Activated CD4-positive, alpha-beta T cell treated with anti-CD3 and anti-CD28 coated beads for 36 hours (primary cell): Measurements from ENCODE around the gene SAP30BP. TPM values are rescaled to one million over a fixed set of nuclear protein-coding genes. Genes with fewer than 3 reads are reported as not detected.
A peak's percentile ranks its signal among the peaks of the same experiment; 100 is the strongest.

Experiments used
- ATAC-seq: fragments of 200-7000 bp; cut with Tn5 transposase; one replicate; pipeline ENCODE4 v1.10.0; 2021; ENCODE audit warnings: mild to moderate bottlenecking, moderate library complexity
- CTCF ChIA-PET: fragments of 350-600 bp; sonication (Branson Sonifier 250); formaldehyde crosslinking; loops from one replicate; lab custom pipeline; 2021; ENCODE audit warnings: antibody characterized with exemption; lab: Charles Lee
- POLR2A ChIA-PET: fragments of 350-600 bp; sonication (Branson Sonifier 250); formaldehyde crosslinking; loops from one replicate; lab custom pipeline; 2021; ENCODE audit warnings: antibody characterized with exemption, inconsistent platforms; lab: Charles Lee
- DNase-seq: peaks from one replicate; pipeline ENCODE4 v3.0.0-alpha.2; 2020
- H3K27ac Mint-ChIP-seq: one replicate; pipeline ENCODE4 v1.8.0; 2021; ENCODE audit warnings: mixed read lengths
- H3K27me3 Mint-ChIP-seq: one replicate; pipeline ENCODE4 v1.8.0; 2021; ENCODE audit warnings: mixed read lengths
- H3K36me3 Mint-ChIP-seq: one replicate; pipeline ENCODE4 v1.8.0; 2021; ENCODE audit warnings: low read depth, mixed read lengths
- H3K4me1 Mint-ChIP-seq: one replicate; pipeline ENCODE4 v1.8.0; 2021; ENCODE audit warnings: mixed read lengths
- H3K4me3 Mint-ChIP-seq: one replicate; pipeline ENCODE4 v1.8.0; 2021; ENCODE audit warnings: mild to moderate bottlenecking, moderate library complexity, mixed read lengths
- H3K9me3 Mint-ChIP-seq: one replicate; pipeline ENCODE4 v1.8.0; 2021; ENCODE audit warnings: low read depth, mixed read lengths
- intact Hi-C, 2 experiments: fragments of 100-400 bp; cut with DNase I in 1 of 2; cut with micrococcal nuclease in 1 of 2; formaldehyde crosslinking; loops; one replicate each; pipeline versions ENCODE4 v1.14.2 to v1.15.1; 2022 to 2024; cut with DNase I, micrococcal nuclease
- total RNA-seq, 2 experiments: library from RNA; stranded (reverse); gene quantifications; one replicate each; pipeline ENCODE4 v1.2.3, GENCODE V29; 2021

SAP30BP gene
- total RNA-seq, 2 experiments from 2014 or later: 87.8 to 100.0 TPM

DNA sequence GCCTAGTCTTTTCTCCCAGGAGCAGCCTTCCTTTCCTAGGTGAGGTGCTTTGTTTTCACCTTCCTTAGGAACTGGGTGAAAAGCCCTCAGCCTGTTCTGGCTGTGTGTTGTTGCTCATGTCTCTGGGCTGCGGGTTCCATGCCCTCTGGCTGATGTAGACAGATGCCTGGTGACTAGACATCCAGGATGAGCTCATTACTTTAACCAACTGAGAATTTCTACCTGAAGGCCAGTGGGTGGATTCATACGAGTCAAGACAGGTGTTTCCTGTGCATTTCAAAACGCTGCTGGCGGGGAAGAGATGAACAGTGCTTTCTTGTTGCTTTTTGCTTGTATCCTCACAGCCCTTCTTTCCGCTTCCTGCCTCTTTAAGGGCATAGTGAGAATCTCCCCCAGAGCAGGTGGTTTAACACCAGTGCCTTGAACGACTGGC lies 22.3 kb downstream of the SAP30BP start:
- peaks cover 28% of the 10 kb centered on the region for H3K36me3 Mint-ChIP-seq
- no peaks in the 10 kb centered on the region for H3K9me3 Mint-ChIP-seq
- H3K27me3 Mint-ChIP-seq: no peaks in the 10 kb centered on the region
- intact Hi-C loops: no loop called here
- DNase-seq (peak; percentile 68), ATAC-seq (peak; percentile 80)
- peak overlapping the region; percentile 90 for H3K27ac Mint-ChIP-seq
- CTCF ChIA-PET: interaction anchor here (0.8 to 3.4 kb wide), 5 partner anchors 36 to 583 kb away, joined by 3 to 26 read pairs (median 4); no protein-coding TSS in a partner anchor
- no peak overlapping the region for H3K4me3 Mint-ChIP-seq
- H3K4me1 Mint-ChIP-seq: peaks cover 66% of the 10 kb centered on the region
- POLR2A ChIA-PET: interaction anchor here (0.9 to 1.2 kb wide), 2 partner anchors 17 to 517 kb away, joined by 3 to 4 read pairs; no protein-coding TSS in a partner anchor

DNA sequence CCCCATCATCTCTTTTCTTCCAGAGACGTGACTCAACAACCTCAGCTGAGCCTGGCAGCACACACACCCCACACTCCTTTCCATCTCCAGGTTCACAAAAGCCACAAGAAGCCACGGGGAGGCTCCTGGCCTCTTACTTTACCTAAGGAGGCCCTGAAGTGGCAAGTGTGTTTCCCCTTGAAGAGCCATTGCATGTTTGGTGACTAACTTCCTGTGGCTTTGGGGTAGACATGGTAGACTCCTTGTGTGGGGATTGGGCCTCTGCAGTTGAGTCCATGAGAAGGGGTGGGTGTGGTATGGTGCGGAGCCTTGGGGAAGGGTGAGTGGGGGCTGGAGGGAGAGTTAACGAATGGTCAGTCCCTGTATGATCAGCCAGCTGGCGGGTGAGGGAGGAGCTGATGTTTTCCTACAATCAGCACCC lies 24.2 kb downstream of the SAP30BP start:
- Mint-ChIP-seq H3K9me3 (no peaks in the 10 kb centered on the region), H3K4me1 (peaks cover 56% of the 10 kb centered on the region), H3K4me3 (no peak overlapping the region), H3K27me3 (no peaks in the 10 kb centered on the region), H3K27ac (peak overlapping the region; percentile 62), H3K36me3 (peaks cover 24% of the 10 kb centered on the region)
- CTCF ChIA-PET: interaction anchor here (0.8 to 1.4 kb wide), 5 partner anchors 16 to 155 kb away, joined by 3 to 6 read pairs (median 4); no protein-coding TSS in a partner anchor
- ATAC-seq (peak; percentile 72), DNase-seq (peak; percentile 77)
- intact Hi-C loops: loop anchor here in 1 of 2 experiments (5.0 kb wide), 1 partner anchor 139 kb away; no protein-coding TSS in a partner anchor
- POLR2A ChIA-PET: interaction anchor here (0.9 kb wide), 1 partner anchor 60 kb away, joined by 3 read pairs; no protein-coding TSS in a partner anchor

- Mint-ChIP-seq H3K27me3 (no peaks in the 10 kb centered on the region), H3K27ac (peak overlapping the region; percentile 62), H3K36me3 (peaks cover 22% of the 10 kb centered on the region), H3K4me1 (peaks cover 50% of the 10 kb centered on the region), H3K4me3 (no peak overlapping the region), H3K9me3 (no peaks in the 10 kb centered on the region)
- ATAC-seq (peak; percentile 27), DNase-seq (no peak)
- POLR2A ChIA-PET: interaction anchor here (0.9 kb wide), 1 partner anchor 59 kb away, joined by 3 read pairs; no protein-coding TSS in a partner anchor
- CTCF ChIA-PET: interaction anchor here (0.9 to 1.5 kb wide), 2 partner anchors 17 to 68 kb away, joined by 3 to 8 read pairs; no protein-coding TSS in a partner anchor
- intact Hi-C loops: loop anchor here in 1 of 2 experiments (5.0 kb wide), 1 partner anchor 140 kb away; no protein-coding TSS in a partner anchor
Measured at GRCh38 chr17:75691801-75692626, 24.9 kb downstream of the SAP30BP start.

DNA sequence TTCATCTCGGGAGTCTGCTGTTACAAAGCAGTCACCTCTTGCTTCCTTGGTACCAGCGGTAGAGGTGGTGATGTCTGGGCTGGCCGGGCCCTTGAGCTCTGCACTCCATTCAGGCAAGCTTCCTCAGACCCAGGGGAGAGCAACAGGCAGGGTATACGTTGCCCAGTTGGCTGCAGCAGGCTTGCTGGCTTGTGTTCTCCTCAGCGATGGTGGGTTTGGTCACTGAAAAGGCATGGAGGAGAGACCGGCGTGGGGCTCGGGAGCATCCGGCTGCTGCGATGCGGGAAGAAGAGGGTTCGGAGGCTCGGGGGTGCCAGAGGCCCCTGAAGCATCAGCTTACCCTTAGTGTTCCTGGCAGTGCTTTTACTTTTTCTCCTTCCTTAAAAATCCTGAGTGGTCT lies 25.8 kb downstream of the SAP30BP start:
- no peak overlapping the region for H3K27ac Mint-ChIP-seq
- CTCF ChIA-PET: interaction anchor here (0.7 to 1.5 kb wide), 3 partner anchors 18 to 55 kb away, joined by 4 to 8 read pairs (median 5); no protein-coding TSS in a partner anchor

GRCh38 chr17:75693500-75694481 lies 26.7 kb downstream of the SAP30BP start:
- Mint-ChIP-seq H3K27ac (no peak overlapping the region), H3K4me1 (peaks cover 35% of the 10 kb centered on the region), H3K4me3 (no peak overlapping the region), H3K27me3 (no peaks in the 10 kb centered on the region), H3K36me3 (peaks cover 14% of the 10 kb centered on the region), H3K9me3 (no peaks in the 10 kb centered on the region)
- no peak for DNase-seq
- CTCF ChIA-PET: interaction anchor here (0.7 to 1.5 kb wide), 4 partner anchors 14 to 54 kb away, joined by 3 to 8 read pairs (median 4); no protein-coding TSS in a partner anchor
- POLR2A ChIA-PET: interaction anchor here (0.7 kb wide), 1 partner anchor 17 kb away, joined by 3 read pairs; no protein-coding TSS in a partner anchor
- no peak for ATAC-seq
- intact Hi-C loops: loop anchor here in 1 of 2 experiments (5.0 kb wide), 1 partner anchor 141 kb away; no protein-coding TSS in a partner anchor

More for the DNA sequence above, 25.8 kb downstream of the SAP30BP start:
- DNase-seq: no peak
- no peak for ATAC-seq
- Mint-ChIP-seq H3K36me3 (peaks cover 16% of the 10 kb centered on the region), H3K4me1 (peaks cover 44% of the 10 kb centered on the region), H3K4me3 (no peak overlapping the region), H3K9me3 (no peaks in the 10 kb centered on the region), H3K27me3 (no peaks in the 10 kb centered on the region)
- intact Hi-C loops: loop anchor here in 1 of 2 experiments (5.0 kb wide), 1 partner anchor 141 kb away; no protein-coding TSS in a partner anchor
- POLR2A ChIA-PET: no interaction called here

DNA sequence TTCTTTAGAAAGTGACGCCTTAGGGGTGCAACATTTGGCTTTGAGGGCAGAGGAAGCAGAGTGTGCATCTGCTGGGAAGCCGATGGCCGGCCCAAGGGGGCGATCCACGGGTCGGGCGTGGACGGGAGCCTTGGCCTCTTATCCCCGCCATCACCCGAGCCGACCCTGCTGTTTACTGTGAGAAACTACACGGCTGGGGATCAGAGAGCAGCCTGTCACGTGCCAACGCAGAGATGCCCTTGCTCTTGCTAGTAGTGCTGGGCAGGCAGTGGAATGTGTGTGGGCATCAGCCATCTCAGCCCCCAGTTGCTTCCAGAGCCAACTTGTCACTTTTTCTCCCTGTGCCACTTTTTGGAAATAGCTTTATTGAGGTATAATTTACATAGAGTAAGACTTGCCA lies 27.4 kb downstream of the SAP30BP start:
- ATAC-seq (no peak), DNase-seq (no peak)
- Mint-ChIP-seq H3K36me3 (peaks cover 16% of the 10 kb centered on the region), H3K9me3 (no peaks in the 10 kb centered on the region), H3K27me3 (no peaks in the 10 kb centered on the region), H3K27ac (no peak overlapping the region), H3K4me3 (no peak overlapping the region), H3K4me1 (peaks cover 28% of the 10 kb centered on the region)
- intact Hi-C loops: loop anchor here in 1 of 2 experiments (5.0 kb wide), 1 partner anchor 142 kb away; no protein-coding TSS in a partner anchor
- ChIA-PET POLR2A (interaction anchor here (0.7 kb wide), 1 partner anchor 18 kb away, joined by 3 read pairs; no protein-coding TSS in a partner anchor), CTCF (interaction anchor here (1.0 to 1.1 kb wide), 2 partner anchors 13 to 32 kb away, joined by 3 read pairs; no protein-coding TSS in a partner anchor)

DNA sequence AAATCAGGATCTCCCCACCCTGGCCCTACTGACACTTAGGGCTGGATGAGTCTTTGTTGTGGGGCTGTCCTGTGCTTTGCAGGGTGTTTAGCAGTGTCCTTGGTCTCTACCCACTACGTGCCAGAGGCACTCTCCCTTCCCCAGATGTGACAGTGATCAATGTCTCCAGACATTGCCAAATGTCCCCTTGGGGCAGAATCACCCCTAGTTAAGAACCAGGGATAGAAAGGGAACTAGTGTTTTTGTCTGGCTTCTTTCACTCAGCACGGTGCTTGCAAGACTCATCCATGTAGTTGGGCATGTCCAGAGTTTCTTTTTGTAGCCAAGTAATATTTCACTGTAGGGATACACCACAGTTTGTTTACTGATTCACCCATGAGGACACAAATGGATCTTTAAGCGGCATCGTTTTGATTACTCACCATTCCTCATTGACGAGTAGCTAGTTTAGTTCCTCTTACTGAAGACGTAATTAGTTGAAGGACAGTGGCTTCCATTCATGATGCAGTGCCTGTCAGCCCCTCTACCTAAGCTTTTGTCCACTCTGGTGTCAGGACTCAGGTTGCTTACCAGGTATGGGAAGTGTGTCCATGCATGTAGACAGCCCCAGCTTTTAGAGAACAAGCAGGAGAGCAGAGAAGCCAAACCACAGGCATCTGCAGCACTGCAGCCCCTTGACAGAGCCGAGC lies 28.1 kb downstream of the SAP30BP start:
- ChIA-PET POLR2A (no interaction called here), CTCF (interaction anchor here (0.6 to 1.1 kb wide), 3 partner anchors 31 to 70 kb away, joined by 3 to 5 read pairs (median 3); no protein-coding TSS in a partner anchor)
- Mint-ChIP-seq H3K4me1 (peaks cover 22% of the 10 kb centered on the region), H3K36me3 (peaks cover 18% of the 10 kb centered on the region), H3K4me3 (no peak overlapping the region), H3K27me3 (no peaks in the 10 kb centered on the region), H3K27ac (no peak overlapping the region), H3K9me3 (no peaks in the 10 kb centered on the region)
- ATAC-seq (no peak), DNase-seq (no peak)
- intact Hi-C loops: no loop called here

DNA sequence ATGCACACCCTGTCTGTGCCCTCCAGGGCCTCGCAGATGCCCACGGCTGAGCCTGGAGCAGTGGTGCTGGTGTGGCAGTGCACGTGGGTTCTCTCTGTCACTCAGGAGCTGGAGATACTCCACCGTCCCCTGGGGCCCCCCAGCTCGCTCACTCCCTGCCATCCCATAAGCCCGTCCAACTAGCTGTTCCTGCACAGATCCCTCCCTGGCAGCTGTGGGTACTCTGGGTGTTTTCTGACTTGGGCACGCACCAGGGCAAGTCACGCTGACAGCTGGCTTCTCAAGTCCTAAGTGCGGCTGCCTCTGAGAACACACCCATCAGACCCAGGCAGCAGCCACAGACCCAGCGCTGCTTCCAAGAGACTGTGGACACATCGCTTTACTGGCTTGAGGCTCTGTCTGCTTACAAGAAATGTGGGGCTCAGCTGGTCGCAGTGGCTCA lies 28.7 kb downstream of the SAP30BP start:
- H3K36me3 Mint-ChIP-seq: peaks cover 19% of the 10 kb centered on the region
- ATAC-seq: no peak
- no peak overlapping the region for H3K4me3 Mint-ChIP-seq
- DNase-seq: no peak
- no peaks in the 10 kb centered on the region for H3K9me3 Mint-ChIP-seq
- H3K27ac Mint-ChIP-seq: no peak overlapping the region
- intact Hi-C loops: no loop called here
- ChIA-PET POLR2A (interaction anchor here (0.5 kb wide), 1 partner anchor 176 kb away, joined by 4 read pairs; no protein-coding TSS in a partner anchor), CTCF (interaction anchor here (0.6 to 1.1 kb wide), 3 partner anchors 14 to 70 kb away, joined by 3 to 5 read pairs (median 3); no protein-coding TSS in a partner anchor)
- H3K27me3 Mint-ChIP-seq: no peaks in the 10 kb centered on the region
- peaks cover 16% of the 10 kb centered on the region for H3K4me1 Mint-ChIP-seq

GRCh38 chr17:75697651-75698291 lies 30.6 kb downstream of the SAP30BP start:
- Mint-ChIP-seq H3K4me3 (no peak overlapping the region), H3K36me3 (peaks cover 24% of the 10 kb centered on the region), H3K4me1 (no peaks in the 10 kb centered on the region), H3K27ac (peak overlapping the region; percentile 12), H3K9me3 (no peaks in the 10 kb centered on the region), H3K27me3 (no peaks in the 10 kb centered on the region)
- ATAC-seq (no peak), DNase-seq (no peak)
- CTCF ChIA-PET: no interaction called here
- POLR2A ChIA-PET: no interaction called here
- intact Hi-C loops: no loop called here
